ENCODE data around the gene KCNMB2. TPM values are rescaled to one million over a fixed set of nuclear protein-coding genes. Genes with fewer than 3 reads are reported as not detected.

Gene KCNMB2
- polyA plus RNA-seq, 1 donor: 6.0 TPM

DNA sequence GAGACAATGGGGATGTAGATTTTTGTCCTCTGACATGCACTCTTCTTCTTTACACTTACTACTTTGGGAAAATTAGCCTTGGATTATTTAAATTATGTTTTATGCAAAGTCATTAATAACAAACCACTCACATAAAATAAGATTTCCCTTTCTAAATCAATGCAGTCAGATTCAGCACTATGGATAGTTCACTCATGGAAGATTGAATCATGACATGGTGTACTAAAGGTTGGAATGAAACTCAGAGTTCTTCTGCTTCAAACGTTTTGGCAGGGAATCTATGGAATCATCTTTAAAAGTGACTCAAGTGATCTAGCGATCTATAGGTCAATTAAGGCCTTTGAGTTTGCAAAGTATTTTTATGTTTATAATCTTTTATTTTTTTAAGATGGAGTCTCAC, 154.3 kb downstream of the KCNMB2 start:
- H3K4me1 ChIP-seq (ENCODE audit: control insufficient read depth, insufficient read depth, low read length): no peaks in the 10 kb centered on the region
- DNase-seq: no peak
- no peaks in the 10 kb centered on the region for H3K36me3 ChIP-seq (ENCODE audit: control insufficient read depth, insufficient read depth, low read length)
- no peaks in the 10 kb centered on the region for H3K27me3 ChIP-seq (ENCODE audit: control insufficient read depth, insufficient read depth, low read length)
- no peak overlapping the region for H3K4me3 ChIP-seq (ENCODE audit: low read length)
- no peaks in the 10 kb centered on the region for H3K9me3 ChIP-seq (ENCODE audit: control insufficient read depth, low read depth, low read length)
- WGBS (ENCODE audit: insufficient coverage, low lambda C conversion rate): no CpG with 5 or more reads among the region's 2 CpGs
- H3K27ac ChIP-seq (ENCODE audit: low read length): no peak overlapping the region

GRCh38 chr3:178699364-178699763, 163.1 kb downstream of the KCNMB2 start:
- WGBS (ENCODE audit: insufficient coverage, low lambda C conversion rate): no CpG with 5 or more reads among the region's 4 CpGs
- Histone ChIP-seq H3K4me1 (ENCODE audit: control insufficient read depth, insufficient read depth, low read length) (no peaks in the 10 kb centered on the region), H3K4me3 (ENCODE audit: low read length) (no peak overlapping the region)

GRCh38 chr3:178699810-178700209, 163.6 kb downstream of the KCNMB2 start:
- WGBS (ENCODE audit: insufficient coverage, low lambda C conversion rate): no CpG with 5 or more reads among the region's 3 CpGs
- Histone ChIP-seq H3K27ac (ENCODE audit: low read length) (no peak overlapping the region), H3K4me3 (ENCODE audit: low read length) (no peak overlapping the region), H3K4me1 (ENCODE audit: control insufficient read depth, insufficient read depth, low read length) (no peaks in the 10 kb centered on the region), H3K27me3 (ENCODE audit: control insufficient read depth, insufficient read depth, low read length) (no peaks in the 10 kb centered on the region), H3K36me3 (ENCODE audit: control insufficient read depth, insufficient read depth, low read length) (no peaks in the 10 kb centered on the region), H3K9me3 (ENCODE audit: control insufficient read depth, low read depth, low read length) (peaks cover 11% of the 10 kb centered on the region)
- DNase-seq: no peak

More at GRCh38 chr3:178699364-178699763, 163.1 kb downstream of the KCNMB2 start:
- Histone ChIP-seq H3K27ac (ENCODE audit: low read length) (no peak overlapping the region), H3K36me3 (ENCODE audit: control insufficient read depth, insufficient read depth, low read length) (no peaks in the 10 kb centered on the region), H3K27me3 (ENCODE audit: control insufficient read depth, insufficient read depth, low read length) (no peaks in the 10 kb centered on the region), H3K9me3 (ENCODE audit: control insufficient read depth, low read depth, low read length) (peaks cover 11% of the 10 kb centered on the region)
- no peak for DNase-seq

GRCh38 chr3:178703268-178703975, 167.2 kb downstream of the KCNMB2 start:
- no peak overlapping the region for H3K4me3 ChIP-seq (ENCODE audit: low read length)
- no peaks in the 10 kb centered on the region for H3K36me3 ChIP-seq (ENCODE audit: control insufficient read depth, insufficient read depth, low read length)
- H3K4me1 ChIP-seq (ENCODE audit: control insufficient read depth, insufficient read depth, low read length): no peaks in the 10 kb centered on the region
- peaks cover 11% of the 10 kb centered on the region for H3K9me3 ChIP-seq (ENCODE audit: control insufficient read depth, low read depth, low read length)
- H3K27ac ChIP-seq (ENCODE audit: low read length): no peak overlapping the region
- DNase-seq: peak in 1 of 2 donors; percentile 17
- no peaks in the 10 kb centered on the region for H3K27me3 ChIP-seq (ENCODE audit: control insufficient read depth, insufficient read depth, low read length)
- no CpG with 5 or more reads among the region's 1 CpG for WGBS (ENCODE audit: insufficient coverage, low lambda C conversion rate)

DNA sequence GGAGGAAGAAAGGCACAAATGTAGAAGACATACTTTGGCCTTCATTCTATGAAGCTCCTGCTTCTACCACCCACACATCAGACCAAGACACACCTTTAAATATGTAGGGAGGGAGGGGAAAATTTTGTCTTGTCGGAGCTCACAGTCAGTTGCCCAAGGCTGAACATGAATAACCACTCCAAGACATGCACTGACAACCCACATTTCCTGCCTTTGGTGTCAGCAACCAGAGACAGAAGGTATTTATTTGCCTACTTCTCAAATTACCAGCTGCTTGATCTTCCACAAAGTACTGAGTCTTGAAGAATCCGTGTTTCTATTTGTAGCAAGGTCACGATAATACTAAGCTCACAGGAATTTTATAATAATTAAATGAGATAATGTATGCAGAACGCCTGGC, 169.7 kb downstream of the KCNMB2 start:
- no peaks in the 10 kb centered on the region for H3K9me3 ChIP-seq (ENCODE audit: control insufficient read depth, low read depth, low read length)
- H3K27ac ChIP-seq (ENCODE audit: low read length): no peak overlapping the region
- no peak for DNase-seq
- WGBS (ENCODE audit: insufficient coverage, low lambda C conversion rate): 80% methylated on average over 1 of the region's 4 CpGs
- no peaks in the 10 kb centered on the region for H3K36me3 ChIP-seq (ENCODE audit: control insufficient read depth, insufficient read depth, low read length)
- H3K4me1 ChIP-seq (ENCODE audit: control insufficient read depth, insufficient read depth, low read length): no peaks in the 10 kb centered on the region
- no peak overlapping the region for H3K4me3 ChIP-seq (ENCODE audit: low read length)
- no peaks in the 10 kb centered on the region for H3K27me3 ChIP-seq (ENCODE audit: control insufficient read depth, insufficient read depth, low read length)

DNA sequence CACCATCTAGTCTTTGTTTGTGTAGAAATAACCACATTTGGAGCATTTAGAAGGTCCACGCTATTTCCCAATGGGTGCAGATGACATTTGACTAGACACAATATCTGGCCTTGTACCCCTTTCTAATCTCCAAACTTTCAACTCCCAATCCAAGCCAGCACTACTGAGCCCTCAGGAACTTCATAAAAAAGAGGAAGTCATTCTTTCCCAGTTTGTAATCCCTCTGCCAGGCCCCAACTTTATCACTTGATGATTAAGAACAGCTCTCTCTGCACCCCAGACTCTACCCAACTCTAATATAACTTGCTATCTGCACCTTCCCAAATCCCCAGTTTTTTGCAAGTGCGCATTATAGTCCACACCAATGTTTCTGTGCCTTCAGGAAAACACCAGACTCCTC, 170.2 kb downstream of the KCNMB2 start:
- Histone ChIP-seq H3K27me3 (ENCODE audit: control insufficient read depth, insufficient read depth, low read length) (no peaks in the 10 kb centered on the region), H3K4me3 (ENCODE audit: low read length) (no peak overlapping the region), H3K27ac (ENCODE audit: low read length) (no peak overlapping the region), H3K4me1 (ENCODE audit: control insufficient read depth, insufficient read depth, low read length) (no peaks in the 10 kb centered on the region), H3K9me3 (ENCODE audit: control insufficient read depth, low read depth, low read length) (no peaks in the 10 kb centered on the region), H3K36me3 (ENCODE audit: control insufficient read depth, insufficient read depth, low read length) (no peaks in the 10 kb centered on the region)
- 100% methylated on average over 1 of the region's 2 CpGs for WGBS (ENCODE audit: insufficient coverage, low lambda C conversion rate)
- DNase-seq: no peak

- H3K4me1 ChIP-seq (ENCODE audit: control insufficient read depth, insufficient read depth, low read length): no peaks in the 10 kb centered on the region
- WGBS (ENCODE audit: insufficient coverage, low lambda C conversion rate): 67% methylated on average over 1 of the region's 3 CpGs
- no peaks in the 10 kb centered on the region for H3K9me3 ChIP-seq (ENCODE audit: control insufficient read depth, low read depth, low read length)
- H3K4me3 ChIP-seq (ENCODE audit: low read length): no peak overlapping the region
- H3K27ac ChIP-seq (ENCODE audit: low read length): no peak overlapping the region
- DNase-seq: no peak
- H3K36me3 ChIP-seq (ENCODE audit: control insufficient read depth, insufficient read depth, low read length): no peaks in the 10 kb centered on the region
- no peaks in the 10 kb centered on the region for H3K27me3 ChIP-seq (ENCODE audit: control insufficient read depth, insufficient read depth, low read length)
Observed at GRCh38 chr3:178707311-178708031, 171.2 kb downstream of the KCNMB2 start.

DNA sequence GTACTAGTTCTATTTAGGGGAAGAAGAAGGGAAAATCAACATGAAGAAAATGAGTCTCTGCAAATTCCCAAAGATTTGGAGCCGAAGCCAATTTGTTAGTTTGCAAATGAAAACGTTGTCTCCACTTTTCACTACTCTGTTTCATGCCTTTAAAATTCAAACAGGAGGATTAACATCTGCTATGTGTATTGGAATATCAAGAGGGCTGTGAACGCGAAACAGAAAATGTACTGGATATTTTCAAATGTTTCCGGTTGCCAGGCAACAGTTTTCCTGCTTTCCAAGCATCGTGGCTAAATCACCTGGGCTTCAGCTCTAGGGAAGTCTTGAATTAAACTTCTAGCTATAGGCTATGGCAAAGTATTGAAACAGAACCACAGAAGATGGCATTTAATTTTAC, 172.8 kb downstream of the KCNMB2 start:
- Histone ChIP-seq H3K27ac (ENCODE audit: low read length) (no peak overlapping the region), H3K9me3 (ENCODE audit: control insufficient read depth, low read depth, low read length) (no peaks in the 10 kb centered on the region), H3K4me3 (ENCODE audit: low read length) (no peak overlapping the region), H3K4me1 (ENCODE audit: control insufficient read depth, insufficient read depth, low read length) (no peaks in the 10 kb centered on the region), H3K36me3 (ENCODE audit: control insufficient read depth, insufficient read depth, low read length) (no peaks in the 10 kb centered on the region), H3K27me3 (ENCODE audit: control insufficient read depth, insufficient read depth, low read length) (no peaks in the 10 kb centered on the region)
- DNase-seq: peak; percentile 15 to 16
- 80% methylated on average over 1 of the region's 6 CpGs for WGBS (ENCODE audit: insufficient coverage, low lambda C conversion rate)

- no peaks in the 10 kb centered on the region for H3K27me3 ChIP-seq (ENCODE audit: control insufficient read depth, insufficient read depth, low read length)
- no peaks in the 10 kb centered on the region for H3K9me3 ChIP-seq (ENCODE audit: control insufficient read depth, low read depth, low read length)
- no peaks in the 10 kb centered on the region for H3K36me3 ChIP-seq (ENCODE audit: control insufficient read depth, insufficient read depth, low read length)
- DNase-seq: no peak
- WGBS (ENCODE audit: insufficient coverage, low lambda C conversion rate): 71% methylated on average over 1 of the region's 3 CpGs
- no peaks in the 10 kb centered on the region for H3K4me1 ChIP-seq (ENCODE audit: control insufficient read depth, insufficient read depth, low read length)
- no peak overlapping the region for H3K27ac ChIP-seq (ENCODE audit: low read length)
- no peak overlapping the region for H3K4me3 ChIP-seq (ENCODE audit: low read length)
Observed at GRCh38 chr3:178711753-178712152, 175.5 kb downstream of the KCNMB2 start.

- no CpG with 5 or more reads among the region's 5 CpGs for WGBS (ENCODE audit: insufficient coverage, low lambda C conversion rate)
- Histone ChIP-seq H3K36me3 (ENCODE audit: control insufficient read depth, insufficient read depth, low read length) (no peaks in the 10 kb centered on the region), H3K4me1 (ENCODE audit: control insufficient read depth, insufficient read depth, low read length) (no peaks in the 10 kb centered on the region), H3K27ac (ENCODE audit: low read length) (no peak overlapping the region), H3K27me3 (ENCODE audit: control insufficient read depth, insufficient read depth, low read length) (no peaks in the 10 kb centered on the region), H3K9me3 (ENCODE audit: control insufficient read depth, low read depth, low read length) (no peaks in the 10 kb centered on the region), H3K4me3 (ENCODE audit: low read length) (no peak overlapping the region)
- DNase-seq: no peak
Observed at GRCh38 chr3:178712247-178712646, 176.0 kb downstream of the KCNMB2 start.
